Fibroblast of mammary gland (primary cell): ENCODE data around the gene CLMP.
A peak's percentile ranks its signal among the peaks of the same experiment; 100 is the strongest.

Experiments used
- DNase-seq: peaks from one replicate; pipeline ENCODE4 v3.0.0-alpha.2; 2010; ENCODE audit warnings: low read depth
- H3K4me3 ChIP-seq: 2 replicates; pipeline ENCODE4 v1.5.1; 2011; ENCODE audit warnings: low read depth, mild to moderate bottlenecking, low read length, moderate library complexity; ENCODE audit not compliant: control insufficient read depth
- CTCF ChIP-seq: conservative IDR thresholded peaks from 2 replicates; pipeline ENCODE4 v1.5.1; 2011; ENCODE audit warnings: low read depth, low read length, inconsistent platforms; ENCODE audit not compliant: control insufficient read depth, insufficient read depth

Gene CLMP

GRCh38 chr11:123194337-123195187 lies 486 bp downstream of the CLMP start:
- TF ChIP-seq CTCF: no peak
- peak overlapping the region; percentile 94 for H3K4me3 ChIP-seq
- peak; percentile 77 for DNase-seq

- peak; percentile 63 for DNase-seq
- H3K4me3 ChIP-seq: peak overlapping the region; percentile 94
Measured at GRCh38 chr11:123193742-123194141, 1.3 kb downstream of the CLMP start.

GRCh38 chr11:123191939-123192338 lies 3.1 kb downstream of the CLMP start:
- DNase-seq: no peak
- TF ChIP-seq CTCF: no peak
- peak overlapping the region; percentile 94 for H3K4me3 ChIP-seq

More at GRCh38 chr11:123193742-123194141, 1.3 kb downstream of the CLMP start:
- TF ChIP-seq CTCF: no peak

GRCh38 chr11:123190518-123190917 lies 4.5 kb downstream of the CLMP start:
- no peak for TF ChIP-seq CTCF
- peak; percentile 79 for DNase-seq
- H3K4me3 ChIP-seq: no peak overlapping the region

GRCh38 chr11:123188508-123189165 lies 6.4 kb downstream of the CLMP start:
- peak overlapping the region; percentile 35 for H3K4me3 ChIP-seq
- peak; percentile 100 for DNase-seq
- TF ChIP-seq CTCF: no peak

GRCh38 chr11:123187665-123188507 lies 7.2 kb downstream of the CLMP start:
- peak overlapping the region; percentile 35 for H3K4me3 ChIP-seq
- TF ChIP-seq CTCF: no peak
- DNase-seq: peak; percentile 74
